ENCODE measurements around the gene SLC2A1. TPM values are rescaled to one million over a fixed set of nuclear protein-coding genes. Genes with fewer than 3 reads are reported as not detected.

Gene SLC2A1
- total and polyA plus RNA-seq, 9 of the 15 experiments (the other 6 are each of a cell fraction or from before 2014, with no cell fraction given) = 12.6 to 153 (median 48.0) TPM

- TF ChIP-seq, protein P1, sequence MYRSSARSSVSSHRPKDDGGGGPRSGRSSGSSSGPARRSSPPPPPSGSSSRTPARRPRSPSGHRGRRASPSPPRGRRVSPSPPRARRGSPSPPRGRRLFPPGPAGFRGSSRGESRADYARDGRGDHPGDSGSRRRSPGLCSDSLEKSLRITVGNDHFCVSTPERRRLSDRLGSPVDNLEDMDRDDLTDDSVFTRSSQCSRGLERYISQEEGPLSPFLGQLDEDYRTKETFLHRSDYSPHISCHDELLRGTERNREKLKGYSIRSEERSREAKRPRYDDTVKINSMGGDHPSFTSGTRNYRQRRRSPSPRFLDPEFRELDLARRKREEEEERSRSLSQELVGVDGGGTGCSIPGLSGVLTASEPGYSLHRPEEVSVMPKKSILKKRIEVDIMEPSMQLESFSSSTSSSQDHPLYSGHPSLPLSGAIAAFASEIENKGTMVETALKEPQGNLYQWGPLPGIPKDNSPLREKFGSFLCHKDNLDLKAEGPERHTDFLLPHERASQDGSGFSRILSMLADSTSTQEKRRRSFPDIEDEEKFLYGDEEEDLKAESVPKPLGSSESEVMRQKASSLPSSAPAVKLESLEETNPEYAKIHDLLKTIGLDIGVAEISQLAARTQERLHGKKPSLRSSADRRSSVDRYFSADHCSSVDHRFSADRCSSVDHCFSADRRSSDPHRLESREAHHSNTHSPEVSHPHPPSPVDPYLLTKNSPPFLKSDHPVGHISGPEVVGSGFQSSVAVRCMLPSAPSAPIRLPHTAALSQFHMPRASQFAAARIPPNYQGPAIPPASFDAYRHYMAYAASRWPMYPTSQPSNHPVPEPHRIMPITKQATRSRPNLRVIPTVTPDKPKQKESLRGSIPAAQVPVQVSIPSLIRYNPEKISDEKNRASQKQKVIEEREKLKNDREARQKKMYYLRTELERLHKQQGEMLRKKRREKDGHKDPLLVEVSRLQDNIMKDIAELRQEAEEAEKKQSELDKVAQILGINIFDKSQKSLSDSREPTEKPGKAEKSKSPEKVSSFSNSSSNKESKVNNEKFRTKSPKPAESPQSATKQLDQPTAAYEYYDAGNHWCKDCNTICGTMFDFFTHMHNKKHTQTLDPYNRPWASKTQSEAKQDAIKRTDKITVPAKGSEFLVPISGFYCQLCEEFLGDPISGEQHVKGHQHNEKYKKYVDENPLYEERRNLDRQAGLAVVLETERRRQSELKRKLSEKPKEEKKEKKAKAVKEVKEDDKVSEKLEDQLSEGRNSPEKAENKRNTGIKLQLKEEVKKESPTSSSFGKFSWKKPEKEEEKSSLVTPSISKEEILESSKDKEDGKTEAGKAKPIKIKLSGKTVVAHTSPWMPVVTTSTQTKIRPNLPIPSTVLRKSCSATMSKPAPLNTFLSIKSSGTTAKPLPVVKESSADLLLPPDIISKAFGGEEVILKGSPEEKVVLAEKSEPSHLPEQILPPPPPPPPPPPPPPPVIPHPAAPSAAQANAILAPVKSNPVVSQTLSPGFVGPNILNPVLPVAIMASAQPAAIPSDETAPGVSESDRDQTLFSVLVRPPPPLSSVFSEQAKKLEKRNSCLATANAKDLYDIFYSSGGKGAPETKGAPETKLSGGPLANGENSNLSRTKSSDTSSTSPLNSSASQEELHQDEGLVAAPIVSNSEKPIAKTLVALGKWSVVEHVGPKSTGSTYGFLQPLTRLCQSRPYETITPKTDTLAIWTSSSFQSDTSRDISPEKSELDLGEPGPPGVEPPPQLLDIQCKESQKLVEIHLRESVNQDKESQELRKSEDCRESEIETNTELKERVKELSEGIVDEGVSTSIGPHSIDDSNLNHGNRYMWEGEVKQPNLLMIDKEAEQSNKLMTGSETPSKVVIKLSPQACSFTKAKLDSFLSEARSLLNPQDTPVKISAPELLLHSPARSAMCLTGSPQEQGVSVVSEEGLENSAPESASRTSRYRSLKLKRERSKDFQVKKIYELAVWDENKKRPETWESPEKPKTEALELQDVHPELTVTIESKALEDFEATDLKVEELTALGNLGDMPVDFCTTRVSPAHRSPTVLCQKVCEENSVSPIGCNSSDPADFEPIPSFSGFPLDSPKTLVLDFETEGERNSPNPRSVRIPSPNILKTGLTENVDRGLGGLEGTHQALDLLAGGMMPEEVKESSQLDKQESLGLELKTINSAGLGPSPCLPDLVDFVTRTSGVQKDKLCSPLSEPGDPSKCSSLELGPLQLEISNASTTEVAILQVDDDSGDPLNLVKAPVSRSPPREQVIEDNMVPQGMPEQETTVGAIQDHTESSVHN (IDR thresholded peaks at IDR 0.05; ENCODE audit: borderline replicate concordance in 1 of 2, low read depth in 1 of 2) = no peak
- TF ChIP-seq SIN3A (IDR thresholded peaks at IDR 0.05; ENCODE audit: borderline replicate concordance in 2 of 2, control insufficient read depth in 1 of 2, low read depth in 2 of 2, low read length in 2 of 2) = peak in 1 of 2 experiments; percentile 71; a peak in 1 of 4 replicates
- TF ChIP-seq ZKSCAN3 (CRISPR knock-in tag; IDR thresholded peaks at IDR 0.05) = no peak
- peak; percentile 73 for TF ChIP-seq NBN (IDR thresholded peaks at IDR 0.05; ENCODE audit: low read depth)
- TF ChIP-seq ZNF408 (CRISPR knock-in tag; IDR thresholded peaks at IDR 0.05; ENCODE audit: low read depth) = no peak
- peak in 1 of 2 experiments; percentile 91; a peak in 3 of 4 replicates for TF ChIP-seq HDAC1 (IDR thresholded peaks at IDR 0.05)
- peak; percentile 18; the same call in 1 of the 2 replicates for TF ChIP-seq MEF2A (IDR thresholded peaks at IDR 0.05; ENCODE audit: control insufficient read depth, low read depth, low read length)
- no peak for TF ChIP-seq SNAPC5 (CRISPR knock-in tag; IDR thresholded peaks at IDR 0.05)
- peak; percentile 45 to 48; a peak in 3 of 4 replicates for TF ChIP-seq NRF1 (conservative IDR thresholded peaks at IDR 0.05 in 1 of 2, IDR thresholded peaks at IDR 0.05 in 1 of 2)
- TF ChIP-seq ID3 (CRISPR knock-in tag; IDR thresholded peaks at IDR 0.05) = no peak
- 0 out of 2 replicates have a peak, but pooled peaks have one; percentile 77 for TF ChIP-seq ID3 (tag; IDR thresholded peaks at IDR 0.05)
- peak; percentile 11 for TF ChIP-seq KLF13 (tag; IDR thresholded peaks at IDR 0.05; ENCODE audit: borderline replicate concordance, low read depth)
- TF ChIP-seq PCBP2 (IDR thresholded peaks at IDR 0.05; ENCODE audit: low read depth, low read length, poor library complexity, severe bottlenecking) = no peak
- no peak for TF ChIP-seq MYBL2 (IDR thresholded peaks at IDR 0.05; ENCODE audit: low read depth)
- no peak for TF ChIP-seq MYBL2 (CRISPR knock-in tag; IDR thresholded peaks at IDR 0.05; ENCODE audit: borderline replicate concordance)
Observed at GRCh38 chr1:42936309-42937078, 22.2 kb downstream of the SLC2A1 start (continued).
